ENCODE measurements around the gene C5. TPM values are rescaled to one million over a fixed set of nuclear protein-coding genes. Genes with fewer than 3 reads are reported as not detected.

The C5 gene
- total and polyA plus RNA-seq, 2 donors (not counting 1 experiment from before 2014, with no cell fraction given): 1.9 to 7.3 TPM

GRCh38 chr9:121059513-121059912 lies 9.4 kb upstream of the C5 start:
- H3K79me2 ChIP-seq (ENCODE audit: control insufficient read depth, insufficient read depth, low read length): no peaks in the 10 kb centered on the region
- H3K27me3 ChIP-seq (ENCODE audit: control insufficient read depth, insufficient read depth, low read length): no peaks in the 10 kb centered on the region
- no peak overlapping the region for H3K9ac ChIP-seq (ENCODE audit: insufficient read depth, low read length)
- H3K4me1 ChIP-seq (ENCODE audit: control insufficient read depth, extremely low read depth, insufficient read depth, low read length): no peaks in the 10 kb centered on the region
- no peak overlapping the region for H3K4me2 ChIP-seq (ENCODE audit: extremely low read depth, insufficient read depth, low read length)
- H3K9me3 ChIP-seq (ENCODE audit: control insufficient read depth, insufficient read depth, low read depth, low read length): no peaks in the 10 kb centered on the region
- H2AFZ ChIP-seq (ENCODE audit: low read length): no peak overlapping the region
- H3K36me3 ChIP-seq (ENCODE audit: control insufficient read depth, insufficient read depth, low read length): no peaks in the 10 kb centered on the region
- TF ChIP-seq CTCF (conservative IDR thresholded peaks at IDR 0.05 in 1 of 2, IDR thresholded peaks at IDR 0.05 in 1 of 2; ENCODE audit: low read depth in 1 of 2, low read length in 2 of 2) (no peak), EZH2 (IDR thresholded peaks at IDR 0.05; ENCODE audit: low read length, missing control alignments) (no peak)
- H3K27ac ChIP-seq (ENCODE audit: insufficient read depth, low read length): no peak overlapping the region
- no peak for DNase-seq (ENCODE audit: low read depth in 2 of 2)
- no peaks in the 10 kb centered on the region for H4K20me1 ChIP-seq (ENCODE audit: control insufficient read depth, extremely low read depth, insufficient read depth, low read length)
- H3K4me3 ChIP-seq (replicated peaks in 1 of 4; ENCODE audit: control extremely low read depth in 1 of 4, insufficient read depth in 1 of 4, low read depth in 3 of 4, low read length in 4 of 4): no peak overlapping the region

GRCh38 chr9:121057821-121058220 lies 7.7 kb upstream of the C5 start:
- H3K4me2 ChIP-seq (ENCODE audit: extremely low read depth, insufficient read depth, low read length): no peak overlapping the region
- H3K27ac ChIP-seq (ENCODE audit: insufficient read depth, low read length): no peak overlapping the region
- H3K4me1 ChIP-seq (ENCODE audit: control insufficient read depth, extremely low read depth, insufficient read depth, low read length): no peaks in the 10 kb centered on the region
- H3K4me3 ChIP-seq (replicated peaks in 1 of 4; ENCODE audit: control extremely low read depth in 1 of 4, insufficient read depth in 1 of 4, low read depth in 3 of 4, low read length in 4 of 4): no peak overlapping the region
- H2AFZ ChIP-seq (ENCODE audit: low read length): no peak overlapping the region
- H3K9me3 ChIP-seq (ENCODE audit: control insufficient read depth, insufficient read depth, low read depth, low read length): no peaks in the 10 kb centered on the region
- H3K9ac ChIP-seq (ENCODE audit: insufficient read depth, low read length): no peak overlapping the region
- no peaks in the 10 kb centered on the region for H3K27me3 ChIP-seq (ENCODE audit: control insufficient read depth, insufficient read depth, low read length)
- H3K36me3 ChIP-seq (ENCODE audit: control insufficient read depth, insufficient read depth, low read length): no peaks in the 10 kb centered on the region
- no peak for DNase-seq (ENCODE audit: low read depth in 2 of 2)
- H3K79me2 ChIP-seq (ENCODE audit: control insufficient read depth, insufficient read depth, low read length): no peaks in the 10 kb centered on the region
- no peak for TF ChIP-seq CTCF (conservative IDR thresholded peaks at IDR 0.05 in 1 of 2, IDR thresholded peaks at IDR 0.05 in 1 of 2; ENCODE audit: low read depth in 1 of 2, low read length in 2 of 2)
- TF ChIP-seq EZH2 (IDR thresholded peaks at IDR 0.05; ENCODE audit: low read length, missing control alignments): no peak
- no peaks in the 10 kb centered on the region for H4K20me1 ChIP-seq (ENCODE audit: control insufficient read depth, extremely low read depth, insufficient read depth, low read length)

- Histone ChIP-seq H3K4me3 (replicated peaks in 1 of 4; ENCODE audit: control extremely low read depth in 1 of 4, insufficient read depth in 1 of 4, low read depth in 3 of 4, low read length in 4 of 4) (no peak overlapping the region), H3K27me3 (ENCODE audit: control insufficient read depth, insufficient read depth, low read length) (no peaks in the 10 kb centered on the region), H2AFZ (ENCODE audit: low read length) (no peak overlapping the region), H4K20me1 (ENCODE audit: control insufficient read depth, extremely low read depth, insufficient read depth, low read length) (no peaks in the 10 kb centered on the region), H3K9ac (ENCODE audit: insufficient read depth, low read length) (no peak overlapping the region), H3K4me1 (ENCODE audit: control insufficient read depth, extremely low read depth, insufficient read depth, low read length) (no peaks in the 10 kb centered on the region), H3K79me2 (ENCODE audit: control insufficient read depth, insufficient read depth, low read length) (no peaks in the 10 kb centered on the region), H3K27ac (ENCODE audit: insufficient read depth, low read length) (no peak overlapping the region), H3K4me2 (ENCODE audit: extremely low read depth, insufficient read depth, low read length) (no peak overlapping the region), H3K9me3 (ENCODE audit: control insufficient read depth, insufficient read depth, low read depth, low read length) (no peaks in the 10 kb centered on the region), H3K36me3 (ENCODE audit: control insufficient read depth, insufficient read depth, low read length) (no peaks in the 10 kb centered on the region)
- TF ChIP-seq EZH2 (IDR thresholded peaks at IDR 0.05; ENCODE audit: low read length, missing control alignments): no peak
- TF ChIP-seq CTCF (conservative IDR thresholded peaks at IDR 0.05 in 1 of 2, IDR thresholded peaks at IDR 0.05 in 1 of 2; ENCODE audit: low read depth in 1 of 2, low read length in 2 of 2): peak; percentile 8 to 44
- no peak for DNase-seq (ENCODE audit: low read depth in 2 of 2)
Observed at GRCh38 chr9:121055642-121056143, 5.6 kb upstream of the C5 start.

Measured in fibroblast of lung (primary cell).